ENCODE measurements around the gene LEKR1. TPM values are rescaled to one million over a fixed set of nuclear protein-coding genes. Genes with fewer than 3 reads are reported as not detected.

Gene LEKR1
- total RNA-seq, result under 0.01 TPM in 1 of 2 replicates, not detected in the other

DNA sequence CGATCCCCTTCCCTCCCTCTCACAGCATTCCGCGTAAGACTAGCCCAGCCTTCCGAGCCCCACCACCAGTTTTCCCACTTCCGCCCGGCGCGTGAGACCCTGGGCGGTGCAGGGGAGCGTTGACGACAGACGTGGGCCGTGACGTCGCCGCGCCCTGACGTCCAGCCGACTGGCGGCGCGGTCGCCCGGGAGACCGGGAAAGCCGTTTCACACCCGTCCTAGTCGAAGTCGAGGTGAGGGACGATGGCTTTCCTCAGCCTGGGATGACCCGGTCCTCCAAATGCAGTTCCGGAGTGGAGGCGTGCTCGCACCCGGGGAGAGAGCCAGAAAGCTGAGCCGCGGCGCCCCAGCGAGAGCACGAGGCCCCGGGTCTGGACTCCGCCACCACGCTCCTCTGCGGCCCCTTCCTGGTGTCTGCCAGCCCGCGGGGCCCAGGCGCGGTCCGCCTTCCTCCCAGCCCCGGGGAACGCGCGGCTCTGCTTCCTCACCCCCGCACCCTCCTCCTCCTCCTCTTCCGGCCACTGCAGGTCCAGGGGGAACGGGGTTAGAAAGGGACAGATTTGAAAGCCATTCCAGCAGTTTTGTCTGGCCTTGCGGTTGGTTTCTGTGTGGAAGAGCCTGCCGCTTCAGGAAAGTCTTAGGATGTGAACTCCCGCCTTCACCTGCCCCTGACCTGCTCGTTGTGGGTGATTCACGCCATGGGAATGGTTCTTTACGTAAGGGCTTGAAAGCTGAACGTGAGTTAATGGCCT lies at the start of gene LEKR1:
TSS of gene LEKR1 (plus strand) at position 210 of the 752 bp plus-strand sequence. CDS start 2,977 bp downstream, outside the sequence.

Other genes starting within 250 kb of the LEKR1 start
- gene TIPARP, start 151.8 kb upstream of the LEKR1 start, total RNA-seq, result 50.8 and 122 TPM in 2 replicates